T-cell (primary cell): Measurements from ENCODE around the gene ETV6. TPM values are rescaled to one million over a fixed set of nuclear protein-coding genes. Genes with fewer than 3 reads are reported as not detected.
A peak's percentile ranks its signal among the peaks of the same experiment; 100 is the strongest.

ENCODE experiments used
- ATAC-seq, 4 experiments: fragments of 200-7000 bp in 3 of 4; fragments of 150-1000 bp in 1 of 4; cut with Tn5 transposase; replicated peaks in 1 of 4; 1 replicate in 3 of 4; 2 replicates in 1 of 4; pipeline ENCODE4 v1.10.0; 2021; ENCODE audit warnings: moderate library complexity in 3 of 4, mild to moderate bottlenecking in 2 of 4, moderate number of reproducible peaks in 1 of 4
- CTCF ChIA-PET, 2 donors: fragments of 300-600 bp; sonication (Branson Sonifier 250); formaldehyde crosslinking; loops; one replicate each; lab custom pipeline; 2022; ENCODE audit warnings: antibody characterized with exemption in 2 of 2; lab: Charles Lee
- POLR2A ChIA-PET, 2 donors: fragments of 300-600 bp; sonication (Branson Sonifier 250); formaldehyde crosslinking; loops; one replicate each; lab custom pipeline; 2022; ENCODE audit warnings: antibody characterized with exemption in 2 of 2; lab: Charles Lee
- DNase-seq, 35 experiments: peaks; one replicate each; pipeline versions ENCODE4 v3.0.0 to v3.0.0-alpha.2; 2013 to 2023
- H3K27ac ChIP-seq: one replicate; pipeline ENCODE4 v1.5.1; 2013; ENCODE audit warnings: low read length
- H3K27me3 ChIP-seq, 2 experiments: replicated peaks in 1 of 2; 1 replicate in 1 of 2; 2 replicates in 1 of 2; pipeline versions ENCODE4 v1.6.1 to v1.7.0; 2013; ENCODE audit warnings: low read length in 1 of 2, mixed read lengths in 1 of 2; ENCODE audit not compliant: control insufficient read depth in 2 of 2, insufficient read depth in 2 of 2; ENCODE audit errors: extremely low read depth in 1 of 2
- H3K36me3 ChIP-seq, 2 donors: 1 replicate in 1 of 2; 2 replicates in 1 of 2; pipeline versions ENCODE4 v1.6.1 to v1.7.0; 2013; ENCODE audit warnings: low read length in 1 of 2; ENCODE audit not compliant: control insufficient read depth in 2 of 2, insufficient read depth in 1 of 2; ENCODE audit errors: extremely low read depth in 1 of 2
- H3K4me1 ChIP-seq, 2 experiments: 1 replicate in 1 of 2; 2 replicates in 1 of 2; pipeline versions ENCODE4 v1.6.1 to v1.7.0; 2013; ENCODE audit warnings: low read length in 2 of 2, mixed read lengths in 1 of 2; ENCODE audit not compliant: insufficient read depth in 2 of 2, control insufficient read depth in 1 of 2; ENCODE audit errors: extremely low read depth in 1 of 2
- H3K4me3 ChIP-seq, 2 donors: 1 replicate in 1 of 2; 2 replicates in 1 of 2; pipeline versions ENCODE4 v1.5.1 to v1.7.0; 2013; ENCODE audit warnings: mild to moderate bottlenecking in 2 of 2, low read length in 1 of 2, moderate library complexity in 1 of 2; ENCODE audit not compliant: control insufficient read depth in 1 of 2; ENCODE audit errors: extremely low read depth in 1 of 2
- H3K9me3 ChIP-seq: 2 replicates; pipeline ENCODE4 v1.7.0; 2013
- H3K27ac Mint-ChIP-seq, 2 donors: one replicate each; pipeline ENCODE4 v1.8.0; 2020 to 2021; ENCODE audit warnings: mild to moderate bottlenecking in 2 of 2, mixed read lengths in 2 of 2
- H3K27me3 Mint-ChIP-seq, 2 donors: one replicate each; pipeline ENCODE4 v1.8.0; 2021 to 2022; ENCODE audit warnings: mixed read lengths in 2 of 2
- H3K36me3 Mint-ChIP-seq: one replicate; pipeline ENCODE4 v1.8.0; 2021; ENCODE audit warnings: mixed read lengths
- H3K4me1 Mint-ChIP-seq, 3 donors: one replicate each; pipeline ENCODE4 v1.8.0; 2020 to 2022; ENCODE audit warnings: mixed read lengths in 3 of 3, mild to moderate bottlenecking in 1 of 3
- H3K4me3 Mint-ChIP-seq, 3 donors: one replicate each; pipeline ENCODE4 v1.8.0; 2020 to 2022; ENCODE audit warnings: mild to moderate bottlenecking in 3 of 3, mixed read lengths in 3 of 3, moderate library complexity in 3 of 3
- H3K9me3 Mint-ChIP-seq, 3 donors: one replicate each; pipeline ENCODE4 v1.8.0; 2020 to 2022; ENCODE audit warnings: mixed read lengths in 3 of 3
- WGBS: methylation state at CpG from one replicate; pipeline ENCODE4 v1.1.5; 2013; ENCODE audit warnings: missing lambda C conversion rate; ENCODE audit not compliant: insufficient coverage; 5-methylcytosine and 5-hydroxymethylcytosine counted together
- total RNA-seq, 35 experiments: library from RNA in 6 of 35; stranded (reverse) in 6 of 35; fragments of 120-200 nt in 1 of 35; gene quantifications; one replicate each; pipeline versions ENCODE4 v1.2.1 to v1.2.4 and lab custom pipeline; 2013 to 2026

Gene ETV6
- total RNA-seq, 5 donors from 2014 or later (not counting 1 experiment from before 2014, with no cell fraction given), result 24.8 to 36.3 (median 31.3) TPM

GRCh38 chr12:11638315-11638916, 11.1 kb upstream of the ETV6 start:
- Histone ChIP-seq H3K9me3 (no peaks in the 10 kb centered on the region), H3K4me1 (no peaks in the 10 kb centered on the region), H3K27ac (no peak overlapping the region), H3K36me3 (no peaks in the 10 kb centered on the region), H3K27me3 (no peaks in the 10 kb centered on the region), H3K4me3 (no peak overlapping the region)
- ATAC-seq (no peak), DNase-seq (no peak)
- Mint-ChIP-seq H3K27ac (no peak overlapping the region), H3K9me3 (peaks cover 0 to 4% (median 0%) of the 10 kb centered on the region in 3 donors), H3K27me3 (no peaks in the 10 kb centered on the region), H3K36me3 (peaks cover 5% of the 10 kb centered on the region), H3K4me3 (no peak overlapping the region), H3K4me1 (no peaks in the 10 kb centered on the region)
- CTCF ChIA-PET, result no interaction called here
- 80% methylated on average over 1 of the region's 3 CpGs for WGBS
- POLR2A ChIA-PET, result no interaction called here

- H3K36me3 Mint-ChIP-seq, result peaks cover 5% of the 10 kb centered on the region
- POLR2A ChIA-PET, result interaction anchor here in 1 of 2 donors (0.6 kb wide), 1 partner anchor 55 kb away, joined by 3 read pairs; no protein-coding TSS in a partner anchor
Measured at GRCh38 chr12:11639454-11639853, 10.0 kb upstream of the ETV6 start.

GRCh38 chr12:11641522-11641921, 8.0 kb upstream of the ETV6 start:
- no peak overlapping the region for H3K4me3 ChIP-seq
- no peaks in the 10 kb centered on the region for H3K9me3 ChIP-seq
- no peaks in the 10 kb centered on the region for H3K9me3 Mint-ChIP-seq
- H3K36me3 ChIP-seq, result no peaks in the 10 kb centered on the region
- H3K4me1 Mint-ChIP-seq, result no peaks in the 10 kb centered on the region
- ChIA-PET CTCF (no interaction called here), POLR2A (interaction anchor here (0.5 to 0.6 kb wide), 2 partner anchors 159 to 250 kb away, joined by 5 to 8 read pairs; no protein-coding TSS in a partner anchor)
- no peak for DNase-seq
- no peaks in the 10 kb centered on the region for H3K36me3 Mint-ChIP-seq
- no peak overlapping the region for H3K4me3 Mint-ChIP-seq
- no peak overlapping the region for H3K27ac Mint-ChIP-seq
- H3K27me3 ChIP-seq, result no peaks in the 10 kb centered on the region
- no peak overlapping the region for H3K27ac ChIP-seq
- ATAC-seq, result no peak
- H3K4me1 ChIP-seq, result no peaks in the 10 kb centered on the region
- H3K27me3 Mint-ChIP-seq, result no peaks in the 10 kb centered on the region
- no CpG with 5 or more reads among the region's 2 CpGs for WGBS

More at GRCh38 chr12:11639454-11639853, 10.0 kb upstream of the ETV6 start:
- ATAC-seq, result no peak
- CTCF ChIA-PET, result no interaction called here
- DNase-seq, result no peak
- no peak overlapping the region for H3K4me3 ChIP-seq
- no peak overlapping the region for H3K27ac ChIP-seq
- H3K4me1 ChIP-seq, result no peaks in the 10 kb centered on the region
- peaks cover 0 to 4% (median 0%) of the 10 kb centered on the region in 3 donors for H3K9me3 Mint-ChIP-seq
- no peak overlapping the region for H3K4me3 Mint-ChIP-seq
- no peaks in the 10 kb centered on the region for H3K27me3 ChIP-seq
- H3K27me3 Mint-ChIP-seq, result no peaks in the 10 kb centered on the region
- no peaks in the 10 kb centered on the region for H3K9me3 ChIP-seq
- H3K36me3 ChIP-seq, result no peaks in the 10 kb centered on the region
- H3K27ac Mint-ChIP-seq, result no peak overlapping the region
- H3K4me1 Mint-ChIP-seq, result no peaks in the 10 kb centered on the region
- WGBS, result no CpG with 5 or more reads among the region's 5 CpGs

- DNase-seq, result no peak
- Mint-ChIP-seq H3K27me3 (no peaks in the 10 kb centered on the region), H3K27ac (no peak overlapping the region), H3K36me3 (no peaks in the 10 kb centered on the region), H3K9me3 (no peaks in the 10 kb centered on the region), H3K4me1 (peaks cover 0 to 9% (median 2%) of the 10 kb centered on the region in 3 donors), H3K4me3 (no peak overlapping the region)
- H3K27ac ChIP-seq, result no peak overlapping the region
- no peak for ATAC-seq
- H3K9me3 ChIP-seq, result no peaks in the 10 kb centered on the region
- H3K36me3 ChIP-seq, result no peaks in the 10 kb centered on the region
- no peaks in the 10 kb centered on the region for H3K4me1 ChIP-seq
- no peak overlapping the region for H3K4me3 ChIP-seq
- H3K27me3 ChIP-seq, result no peaks in the 10 kb centered on the region
- CTCF ChIA-PET, result interaction anchor here (0.6 to 0.8 kb wide), 3 partner anchors 64 to 1714 kb away, joined by 3 read pairs; no protein-coding TSS in a partner anchor
- no CpG with 5 or more reads among the region's 1 CpG for WGBS
- POLR2A ChIA-PET, result interaction anchor here in 1 of 2 donors (0.8 kb wide), 1 partner anchor 17 kb away, joined by 3 read pairs; no protein-coding TSS in a partner anchor
Measured at GRCh38 chr12:11642785-11643184, 6.7 kb upstream of the ETV6 start.

GRCh38 chr12:11645391-11645790, 4.1 kb upstream of the ETV6 start:
- WGBS, result no CpG with 5 or more reads among the region's 1 CpG
- H3K27ac ChIP-seq, result no peak overlapping the region
- H3K27me3 ChIP-seq, result no peaks in the 10 kb centered on the region
- Mint-ChIP-seq H3K4me3 (no peak overlapping the region), H3K4me1 (peaks cover 2 to 19% (median 4%) of the 10 kb centered on the region in 3 donors), H3K36me3 (no peaks in the 10 kb centered on the region), H3K9me3 (no peaks in the 10 kb centered on the region), H3K27me3 (no peaks in the 10 kb centered on the region), H3K27ac (no peak overlapping the region)
- ChIA-PET POLR2A (interaction anchor here (0.6 kb wide), 3 partner anchors 334 to 1026 kb away, joined by 3 to 5 read pairs (median 4); no protein-coding TSS in a partner anchor), CTCF (interaction anchor here in 1 of 2 donors (0.6 to 1.4 kb wide), 2 partner anchors 27 to 387 kb away, joined by 3 read pairs; no protein-coding TSS in a partner anchor)
- H3K4me3 ChIP-seq, result no peak overlapping the region
- peaks cover 0 to 4% of the 10 kb centered on the region in 2 experiments for H3K4me1 ChIP-seq
- ATAC-seq, result no peak
- no peak for DNase-seq
- no peaks in the 10 kb centered on the region for H3K36me3 ChIP-seq
- no peaks in the 10 kb centered on the region for H3K9me3 ChIP-seq

- Mint-ChIP-seq H3K9me3 (no peaks in the 10 kb centered on the region), H3K36me3 (no peaks in the 10 kb centered on the region), H3K27me3 (no peaks in the 10 kb centered on the region), H3K4me3 (peak overlapping the region; percentile 89 to 95 (median 95)), H3K4me1 (peaks cover 27 to 52% (median 29%) of the 10 kb centered on the region in 3 donors), H3K27ac (peak overlapping the region; percentile 89 to 92)
- H3K27me3 ChIP-seq, result no peaks in the 10 kb centered on the region
- H3K27ac ChIP-seq, result peak overlapping the region; percentile 82
- POLR2A ChIA-PET, result interaction anchor here in 1 of 2 donors (0.6 to 1.1 kb wide), 5 partner anchors 26 to 1778 kb away, joined by 3 to 6 read pairs (median 4); no protein-coding TSS in a partner anchor
- CTCF ChIA-PET, result interaction anchor here in 1 of 2 donors (0.7 to 1.1 kb wide), 3 partner anchors 67 to 1088 kb away, joined by 4 to 7 read pairs (median 4); no protein-coding TSS in a partner anchor
- no peaks in the 10 kb centered on the region for H3K9me3 ChIP-seq
- H3K4me3 ChIP-seq, result peak overlapping the region; percentile 88 to 96
- ATAC-seq (peak; percentile 43 to 59 (median 45)), DNase-seq (peak in 34 of 35 experiments; percentile 30 to 81 (median 51))
- H3K36me3 ChIP-seq, result no peaks in the 10 kb centered on the region
- H3K4me1 ChIP-seq, result peaks cover 20 to 21% of the 10 kb centered on the region in 2 experiments
- 0% methylated on average over 48 of the region's 58 CpGs for WGBS
Measured at GRCh38 chr12:11648514-11649412, 711 bp upstream of the ETV6 start.
